Astrocyte (in vitro differentiated cells and primary cell): ENCODE data around the gene ECHS1.

Experiments used
- EZH2 ChIP-seq: IDR thresholded peaks from 2 replicates; pipeline ENCODE4 v1.6.1; 2012; ENCODE audit warnings: mild to moderate bottlenecking, low read length, inconsistent platforms; ENCODE audit not compliant: insufficient read depth
- TF ChIP-seq, protein P1 (sequence below): IDR thresholded peaks from 2 replicates; pipeline ENCODE4 v1.5.1; 2011; ENCODE audit warnings: low read depth, mild to moderate bottlenecking, inconsistent platforms, low read length, moderate library complexity; ENCODE audit not compliant: insufficient read depth

DNA sequence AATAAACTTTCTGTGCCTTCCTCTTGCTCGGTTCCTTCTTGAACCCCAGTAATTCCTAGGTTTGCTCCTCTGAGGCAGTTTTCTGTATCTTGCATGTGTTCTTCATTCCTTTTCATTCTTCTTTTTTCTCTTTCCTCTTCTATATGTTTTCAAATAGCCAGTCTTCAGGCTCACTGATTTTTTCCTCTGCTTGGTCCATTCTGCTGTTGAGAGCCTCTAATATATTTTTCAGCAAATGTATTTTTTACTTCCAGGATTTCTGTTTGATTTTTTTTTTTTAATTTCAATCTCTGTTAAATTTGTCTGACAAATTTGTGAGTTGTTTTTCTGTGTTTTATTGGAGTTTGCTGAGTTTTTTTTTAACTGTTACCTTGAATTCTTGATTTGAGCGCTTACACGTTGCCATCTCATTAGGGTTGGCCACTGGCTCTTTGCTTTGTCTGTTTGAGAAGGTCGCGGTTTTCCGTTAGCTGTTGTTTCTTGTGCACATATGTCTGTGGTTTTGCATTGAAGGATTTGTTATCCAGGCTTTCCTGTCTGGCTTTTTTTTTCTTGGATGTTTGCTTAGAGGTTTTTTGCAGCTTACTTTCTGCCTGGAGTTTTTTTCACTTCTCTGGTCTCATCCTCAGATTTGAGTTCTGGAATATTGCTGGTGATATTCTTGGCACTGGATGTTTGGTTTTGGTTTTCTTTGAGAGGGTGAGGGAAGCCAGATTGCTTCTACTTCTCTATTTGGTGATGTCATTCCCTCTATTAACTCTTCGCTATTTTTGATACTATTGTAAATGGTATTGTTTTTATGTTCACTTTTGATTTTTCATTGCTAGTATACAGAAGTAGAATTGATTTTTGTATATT is 38.6 kb upstream of the ECHS1 start:
- TF ChIP-seq, protein P1, sequence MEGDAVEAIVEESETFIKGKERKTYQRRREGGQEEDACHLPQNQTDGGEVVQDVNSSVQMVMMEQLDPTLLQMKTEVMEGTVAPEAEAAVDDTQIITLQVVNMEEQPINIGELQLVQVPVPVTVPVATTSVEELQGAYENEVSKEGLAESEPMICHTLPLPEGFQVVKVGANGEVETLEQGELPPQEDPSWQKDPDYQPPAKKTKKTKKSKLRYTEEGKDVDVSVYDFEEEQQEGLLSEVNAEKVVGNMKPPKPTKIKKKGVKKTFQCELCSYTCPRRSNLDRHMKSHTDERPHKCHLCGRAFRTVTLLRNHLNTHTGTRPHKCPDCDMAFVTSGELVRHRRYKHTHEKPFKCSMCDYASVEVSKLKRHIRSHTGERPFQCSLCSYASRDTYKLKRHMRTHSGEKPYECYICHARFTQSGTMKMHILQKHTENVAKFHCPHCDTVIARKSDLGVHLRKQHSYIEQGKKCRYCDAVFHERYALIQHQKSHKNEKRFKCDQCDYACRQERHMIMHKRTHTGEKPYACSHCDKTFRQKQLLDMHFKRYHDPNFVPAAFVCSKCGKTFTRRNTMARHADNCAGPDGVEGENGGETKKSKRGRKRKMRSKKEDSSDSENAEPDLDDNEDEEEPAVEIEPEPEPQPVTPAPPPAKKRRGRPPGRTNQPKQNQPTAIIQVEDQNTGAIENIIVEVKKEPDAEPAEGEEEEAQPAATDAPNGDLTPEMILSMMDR, result no peak
- no peak for TF ChIP-seq EZH2
